Measurements from ENCODE around the gene TTC28.

TTC28 gene

DNA sequence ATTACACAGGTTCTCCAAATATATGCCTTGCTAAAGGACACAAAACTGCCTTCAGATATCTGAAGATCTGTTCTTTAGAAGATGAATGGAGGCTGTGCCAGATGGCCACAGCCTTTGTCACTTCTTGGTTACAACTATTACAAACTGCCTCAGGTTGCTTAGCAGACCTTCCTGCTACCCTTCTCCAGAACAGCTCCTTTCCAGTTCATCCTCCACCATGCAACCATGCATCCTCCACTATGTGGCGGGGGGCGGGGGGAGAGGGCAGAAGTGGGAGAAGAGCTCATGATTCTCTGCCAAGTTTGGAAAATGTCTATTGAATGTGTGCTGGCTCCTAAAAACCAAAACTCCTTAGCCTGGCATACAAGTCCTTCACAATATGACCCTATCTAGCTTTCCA, 267.5 kb downstream of the TTC28 start:
- TF ChIP-seq, protein P1, sequence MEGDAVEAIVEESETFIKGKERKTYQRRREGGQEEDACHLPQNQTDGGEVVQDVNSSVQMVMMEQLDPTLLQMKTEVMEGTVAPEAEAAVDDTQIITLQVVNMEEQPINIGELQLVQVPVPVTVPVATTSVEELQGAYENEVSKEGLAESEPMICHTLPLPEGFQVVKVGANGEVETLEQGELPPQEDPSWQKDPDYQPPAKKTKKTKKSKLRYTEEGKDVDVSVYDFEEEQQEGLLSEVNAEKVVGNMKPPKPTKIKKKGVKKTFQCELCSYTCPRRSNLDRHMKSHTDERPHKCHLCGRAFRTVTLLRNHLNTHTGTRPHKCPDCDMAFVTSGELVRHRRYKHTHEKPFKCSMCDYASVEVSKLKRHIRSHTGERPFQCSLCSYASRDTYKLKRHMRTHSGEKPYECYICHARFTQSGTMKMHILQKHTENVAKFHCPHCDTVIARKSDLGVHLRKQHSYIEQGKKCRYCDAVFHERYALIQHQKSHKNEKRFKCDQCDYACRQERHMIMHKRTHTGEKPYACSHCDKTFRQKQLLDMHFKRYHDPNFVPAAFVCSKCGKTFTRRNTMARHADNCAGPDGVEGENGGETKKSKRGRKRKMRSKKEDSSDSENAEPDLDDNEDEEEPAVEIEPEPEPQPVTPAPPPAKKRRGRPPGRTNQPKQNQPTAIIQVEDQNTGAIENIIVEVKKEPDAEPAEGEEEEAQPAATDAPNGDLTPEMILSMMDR (IDR thresholded peaks at IDR 0.05; ENCODE audit: insufficient read depth, low read length, poor library complexity, severe bottlenecking) = no peak
- TF ChIP-seq EZH2phosphoT487 (conservative IDR thresholded peaks at IDR 0.05; ENCODE audit: low read length) = no peak
- no peaks in the 10 kb centered on the region for H3K79me2 ChIP-seq (ENCODE audit: insufficient read depth, low read length)
- H3K36me3 ChIP-seq (ENCODE audit: low read length) = no peaks in the 10 kb centered on the region
- H3K9me3 ChIP-seq (ENCODE audit: insufficient read depth, low read length) = no peaks in the 10 kb centered on the region
- H3K9ac ChIP-seq (ENCODE audit: low read length) = no peak overlapping the region
- H3K4me3 ChIP-seq (ENCODE audit: insufficient read depth, low read length, poor library complexity, severe bottlenecking) = no peak overlapping the region
- H3K27ac ChIP-seq (ENCODE audit: low read depth, low read length) = no peak overlapping the region
- H3K27me3 ChIP-seq (ENCODE audit: low read length) = no peaks in the 10 kb centered on the region
- no peaks in the 10 kb centered on the region for H3F3A ChIP-seq (ENCODE audit: insufficient read depth)
- no peak overlapping the region for H3K4me2 ChIP-seq (ENCODE audit: low read depth, low read length, poor library complexity, severe bottlenecking)
- H4K20me1 ChIP-seq (ENCODE audit: low read depth, low read length) = no peaks in the 10 kb centered on the region
- no peaks in the 10 kb centered on the region for H3K9me2 ChIP-seq (replicated peaks; ENCODE audit: insufficient read depth, low read length)
- no peak overlapping the region for H2AFZ ChIP-seq (ENCODE audit: low read depth, low read length, severe bottlenecking)

GRCh38 chr22:28411125-28411524, 268.5 kb downstream of the TTC28 start:
- H3K4me3 ChIP-seq (ENCODE audit: insufficient read depth, low read length, poor library complexity, severe bottlenecking) = no peak overlapping the region
- TF ChIP-seq, protein P1 (IDR thresholded peaks at IDR 0.05; ENCODE audit: insufficient read depth, low read length, poor library complexity, severe bottlenecking) = no peak
- no peak for TF ChIP-seq EZH2phosphoT487 (conservative IDR thresholded peaks at IDR 0.05; ENCODE audit: low read length)
- H3F3A ChIP-seq (ENCODE audit: insufficient read depth) = no peaks in the 10 kb centered on the region
- H3K79me2 ChIP-seq (ENCODE audit: insufficient read depth, low read length) = no peaks in the 10 kb centered on the region
- H3K4me2 ChIP-seq (ENCODE audit: low read depth, low read length, poor library complexity, severe bottlenecking) = no peak overlapping the region
- H2AFZ ChIP-seq (ENCODE audit: low read depth, low read length, severe bottlenecking) = no peak overlapping the region
- H4K20me1 ChIP-seq (ENCODE audit: low read depth, low read length) = no peaks in the 10 kb centered on the region
- H3K27me3 ChIP-seq (ENCODE audit: low read length) = no peaks in the 10 kb centered on the region
- H3K27ac ChIP-seq (ENCODE audit: low read depth, low read length) = no peak overlapping the region
- no peak overlapping the region for H3K9ac ChIP-seq (ENCODE audit: low read length)
- H3K36me3 ChIP-seq (ENCODE audit: low read length) = no peaks in the 10 kb centered on the region
- no peaks in the 10 kb centered on the region for H3K9me3 ChIP-seq (ENCODE audit: insufficient read depth, low read length)
- H3K9me2 ChIP-seq (replicated peaks; ENCODE audit: insufficient read depth, low read length) = no peaks in the 10 kb centered on the region

DNA sequence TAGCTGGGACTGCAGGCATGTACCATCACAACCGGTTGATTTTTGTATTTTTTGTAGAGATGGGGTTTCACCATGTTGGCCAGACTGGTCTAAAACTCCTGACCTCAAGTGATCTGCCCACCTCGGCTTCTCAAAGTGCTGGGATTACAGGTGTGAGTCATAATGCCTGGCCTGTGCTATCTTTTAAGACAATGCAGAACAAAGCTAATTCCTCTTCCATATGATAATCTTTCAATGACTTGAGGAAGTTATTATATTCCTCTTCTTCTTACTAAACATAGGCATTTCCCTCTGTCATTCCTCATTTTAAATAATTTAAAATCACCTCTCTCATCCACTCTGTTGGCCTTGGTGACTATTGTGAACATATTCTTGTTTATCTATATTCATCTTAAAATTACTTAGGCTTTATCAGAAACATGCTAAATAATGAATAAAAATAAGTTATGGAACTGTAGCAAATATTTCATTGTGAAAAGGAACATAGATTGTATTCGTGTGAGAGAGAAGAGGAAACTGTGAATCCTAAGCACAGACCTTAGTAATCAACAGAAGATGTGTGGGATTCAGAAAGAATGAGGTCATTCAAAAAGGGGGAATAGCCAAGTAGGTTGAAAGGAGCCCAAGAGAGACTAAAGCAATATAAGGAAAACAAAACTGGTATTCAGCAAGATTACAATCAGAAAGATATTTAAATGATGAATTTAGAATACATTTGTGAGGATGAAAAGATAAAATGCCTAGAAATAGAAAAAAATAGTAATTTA, 269.4 kb downstream of the TTC28 start:
- Histone ChIP-seq H3K9me3 (ENCODE audit: insufficient read depth, low read length) (no peaks in the 10 kb centered on the region), H4K20me1 (ENCODE audit: low read depth, low read length) (no peaks in the 10 kb centered on the region), H3K36me3 (ENCODE audit: low read length) (no peaks in the 10 kb centered on the region), H2AFZ (ENCODE audit: low read depth, low read length, severe bottlenecking) (no peak overlapping the region), H3K4me3 (ENCODE audit: insufficient read depth, low read length, poor library complexity, severe bottlenecking) (no peak overlapping the region), H3F3A (ENCODE audit: insufficient read depth) (no peaks in the 10 kb centered on the region), H3K9me2 (replicated peaks; ENCODE audit: insufficient read depth, low read length) (no peaks in the 10 kb centered on the region), H3K79me2 (ENCODE audit: insufficient read depth, low read length) (no peaks in the 10 kb centered on the region), H3K27me3 (ENCODE audit: low read length) (no peaks in the 10 kb centered on the region), H3K4me2 (ENCODE audit: low read depth, low read length, poor library complexity, severe bottlenecking) (no peak overlapping the region), H3K9ac (ENCODE audit: low read length) (no peak overlapping the region), H3K27ac (ENCODE audit: low read depth, low read length) (no peak overlapping the region)
- TF ChIP-seq, protein P1 (IDR thresholded peaks at IDR 0.05; ENCODE audit: insufficient read depth, low read length, poor library complexity, severe bottlenecking) = no peak
- TF ChIP-seq EZH2phosphoT487 (conservative IDR thresholded peaks at IDR 0.05; ENCODE audit: low read length) = no peak

All from SU-DHL-6 (cell line).